ENCODE results near the gene VTI1A.
"Not testable (repeated sequence)": the region's sequence is repeated elsewhere in the genome, so short reads cannot be mapped to it uniquely, and the experiment has no call there.

The VTI1A gene

GRCh38 chr10:112855134-112855533 lies 408.1 kb downstream of the VTI1A start:
- DNase-seq: no peak

DNA sequence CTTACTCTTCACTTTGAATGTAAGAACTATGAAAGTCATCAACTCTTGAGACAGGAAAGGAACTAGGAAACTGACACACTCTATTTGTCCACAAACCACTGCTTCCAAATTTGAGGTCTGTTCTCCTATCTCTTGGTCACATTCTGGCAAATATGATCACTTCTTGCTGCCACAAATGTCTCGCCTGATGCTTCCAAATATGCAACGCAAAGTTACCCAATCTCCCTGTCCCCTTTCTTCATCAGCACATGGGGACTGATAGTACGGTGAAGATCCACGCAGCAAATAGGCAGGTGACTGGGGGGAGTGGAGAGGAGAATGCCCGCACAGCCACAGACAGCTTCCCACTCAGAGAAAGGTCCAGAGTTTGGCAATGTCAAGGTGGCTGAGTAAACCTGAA lies 410.5 kb downstream of the VTI1A start:
- no peak for DNase-seq

GRCh38 chr10:112858986-112859651 lies 412.1 kb downstream of the VTI1A start:
- no peak for DNase-seq

- no peak for DNase-seq
These were observed 412.8 kb downstream of the VTI1A start for GRCh38 chr10:112859793-112860192.

GRCh38 chr10:112863461-112863860 lies 416.4 kb downstream of the VTI1A start:
- DNase-seq: not testable (repeated sequence)

All from nucleus accumbens (tissue), 56 donors.